HL-60 (cell line): ENCODE data around the gene TTC32.

Experiments used
- CTCF ChIP-seq: IDR thresholded peaks from one replicate; pipeline ENCODE4 v1.5.1; 2011; ENCODE audit warnings: low read length, control low read depth, inconsistent platforms; ENCODE audit not compliant: insufficient read depth
- GABPA ChIP-seq: IDR thresholded peaks from 2 replicates; pipeline ENCODE4 v1.6.1; 2012; ENCODE audit warnings: low read depth
- POLR2AphosphoS5 ChIP-seq: IDR thresholded peaks from 2 replicates; pipeline ENCODE4 v1.6.1; 2012; ENCODE audit warnings: low read depth
- REST ChIP-seq: IDR thresholded peaks from 2 replicates; pipeline ENCODE4 v1.6.1; 2012; ENCODE audit warnings: low read depth; ENCODE audit not compliant: insufficient replicate concordance
- SPI1 ChIP-seq: IDR thresholded peaks from 2 replicates; pipeline ENCODE4 v1.6.1; 2012; ENCODE audit warnings: low read depth, mild to moderate bottlenecking, borderline replicate concordance

- TF ChIP-seq CTCF (no peak), REST (no peak), GABPA (no peak), POLR2AphosphoS5 (no peak), SPI1 (no peak)
Observed at GRCh38 chr2:19872302-19872701, 29.5 kb downstream of the TTC32 start.
